GM20000 (cell line): ENCODE data around the gene LCTL.

Experiments
- DNase-seq: peaks from one replicate; pipeline ENCODE4 v3.0.0; 2012; ENCODE audit warnings: low spot score
- CTCF ChIP-seq: IDR thresholded peaks from 2 replicates; pipeline ENCODE4 v1.5.1; 2012; ENCODE audit warnings: mild to moderate bottlenecking, control low read depth; ENCODE audit errors: extremely low read depth, missing control alignments

LCTL gene

GRCh38 chr15:66570327-66570726 lies 4.5 kb upstream of the LCTL start:
- TF ChIP-seq CTCF = no peak
- no peak for DNase-seq

- no peak for DNase-seq
- no peak for TF ChIP-seq CTCF
Observed at GRCh38 chr15:66569461-66570137, 3.8 kb upstream of the LCTL start.

- no peak for DNase-seq
- no peak for TF ChIP-seq CTCF
Observed at GRCh38 chr15:66567897-66568296, 2.1 kb upstream of the LCTL start.

GRCh38 chr15:66566963-66567531 lies 1.2 kb upstream of the LCTL start:
- peak; percentile 36 for TF ChIP-seq CTCF

GRCh38 chr15:66565141-66565641 lies 607 bp downstream of the LCTL start:
- no peak for DNase-seq
- no peak for TF ChIP-seq CTCF

More at GRCh38 chr15:66566963-66567531, 1.2 kb upstream of the LCTL start:
- DNase-seq = peak; percentile 77

GRCh38 chr15:66564136-66565041 lies 1.4 kb downstream of the LCTL start:
- DNase-seq = no peak
- TF ChIP-seq CTCF = no peak
